Neural cell (in vitro differentiated cells): ENCODE data around the gene TSPYL2. TPM values are rescaled to one million over a fixed set of nuclear protein-coding genes. Genes with fewer than 3 reads are reported as not detected.

Experiments
- H2AFZ ChIP-seq: fragments of 200-600, 300-800 bp; sonication (generic), shearing (Covaris generic); 2 replicates; pipeline ENCODE4 v1.6.0; 2014; ENCODE audit warnings: low read depth, mild to moderate bottlenecking, antibody characterized with exemption, low read length, moderate library complexity
- H3F3A ChIP-seq: fragments of 200-600 bp; shearing (Covaris generic); 2 replicates; pipeline ENCODE4 v1.6.1; 2016; ENCODE audit warnings: mild to moderate bottlenecking, moderate library complexity, mixed read lengths, antibody characterized with exemption, low read length; ENCODE audit not compliant: insufficient read depth, poor library complexity, severe bottlenecking
- H3K27ac ChIP-seq: fragments of 200-600, 300-800 bp; sonication (generic), shearing (Covaris generic); 2 replicates; pipeline ENCODE4 v1.5.1; 2014; ENCODE audit warnings: mild to moderate bottlenecking, low read length, moderate library complexity
- H3K27me3 ChIP-seq: fragments of 300-800, 200-600 bp; sonication (generic), shearing (Covaris generic); 2 replicates; pipeline ENCODE4 v1.6.0; 2014; ENCODE audit warnings: mild to moderate bottlenecking, low read depth, low read length, moderate library complexity; ENCODE audit not compliant: insufficient read depth
- H3K36me3 ChIP-seq: fragments of 300-800, 200-600 bp; sonication (generic), shearing (Covaris generic); 2 replicates; pipeline ENCODE4 v1.5.1; 2014; ENCODE audit warnings: mild to moderate bottlenecking, antibody characterized with exemption, low read length, moderate library complexity; ENCODE audit not compliant: insufficient read depth
- H3K4me2 ChIP-seq: fragments of 300-800, 200-600 bp; sonication (generic), shearing (Covaris generic); 2 replicates; pipeline ENCODE4 v1.6.0; 2014; ENCODE audit warnings: mild to moderate bottlenecking, low read length
- H3K4me3 ChIP-seq: fragments of 300-800, 200-600 bp; sonication (generic), shearing (Covaris generic); 2 replicates; pipeline ENCODE4 v1.5.1; 2014; ENCODE audit warnings: mild to moderate bottlenecking, low read length, moderate library complexity
- H3K79me2 ChIP-seq: fragments of 200-600 bp; shearing (Covaris generic); replicated peaks from 2 replicates; pipeline ENCODE4 v1.6.0; 2014; ENCODE audit warnings: mild to moderate bottlenecking, low read length, moderate library complexity; ENCODE audit not compliant: insufficient read depth
- H3K9ac ChIP-seq: fragments of 300-800, 200-600 bp; sonication (generic), shearing (Covaris generic); 2 replicates; pipeline ENCODE4 v1.6.1; 2016; ENCODE audit warnings: mild to moderate bottlenecking, low read length, mixed read lengths
- H3K9me2 ChIP-seq: fragments of 200-600 bp; shearing (Covaris generic); 2 replicates; pipeline ENCODE4 v1.6.1; 2016; ENCODE audit warnings: mild to moderate bottlenecking, low read length, mixed read lengths; ENCODE audit not compliant: insufficient read depth
- H3K9me3 ChIP-seq: fragments of 200-600, 300-800 bp; sonication (generic), shearing (Covaris generic); 2 replicates; pipeline ENCODE4 v1.6.1; 2016; ENCODE audit warnings: mild to moderate bottlenecking, mixed run types, low read length, moderate library complexity, mixed read lengths
- H4K20me1 ChIP-seq: fragments of 200-600 bp; shearing (Covaris generic); 2 replicates; pipeline ENCODE4 v1.6.1; 2016; ENCODE audit warnings: mild to moderate bottlenecking, mixed run types; ENCODE audit not compliant: insufficient read depth
- EP300 ChIP-seq: fragments of 450-650 bp; conservative IDR thresholded peaks from 2 replicates; pipeline ENCODE4 v1.6.1; 2014; ENCODE audit warnings: antibody characterized with exemption, mild to moderate bottlenecking, moderate library complexity; ENCODE audit not compliant: poor library complexity, severe bottlenecking
- EZH2 ChIP-seq: fragments of 200-600, 300-800 bp; shearing (Covaris generic), sonication (generic); IDR thresholded peaks from 2 replicates; pipeline ENCODE4 v1.6.1; 2014; ENCODE audit warnings: antibody characterized with exemption, low read length, borderline replicate concordance, mild to moderate bottlenecking; ENCODE audit not compliant: insufficient read depth, poor library complexity, severe bottlenecking
- MXI1 ChIP-seq: fragments of 450-650 bp; conservative IDR thresholded peaks from 2 replicates; pipeline ENCODE4 v1.6.1; 2014; ENCODE audit warnings: antibody characterized with exemption, mild to moderate bottlenecking; ENCODE audit not compliant: poor library complexity, severe bottlenecking
- POLR2AphosphoS5 ChIP-seq: IDR thresholded peaks from 2 replicates; pipeline ENCODE4 v1.6.1; 2012
- RAD21 ChIP-seq: fragments of 450-650 bp; conservative IDR thresholded peaks from 2 replicates; pipeline ENCODE4 v1.6.1; 2014; ENCODE audit warnings: antibody characterized with exemption, mild to moderate bottlenecking, moderate library complexity
- SMC3 ChIP-seq: fragments of 450-650 bp; conservative IDR thresholded peaks from 2 replicates; pipeline ENCODE4 v1.6.1; 2014; ENCODE audit warnings: antibody characterized with exemption, mild to moderate bottlenecking, moderate library complexity; ENCODE audit not compliant: poor library complexity
- TAF1 ChIP-seq: IDR thresholded peaks from 2 replicates; pipeline ENCODE4 v1.6.1; 2012; ENCODE audit warnings: low read depth
- polyA plus RNA-seq: library from polyadenylated mRNA; depleted of rRNA; stranded (reverse); fragments of >200 nt; gene quantifications from 2 replicates; pipeline ENCODE4 v1.2.3, GENCODE V29; 2014
- TF ChIP-seq, protein P1 (sequence below): fragments of 450-650 bp; IDR thresholded peaks from 2 replicates; pipeline ENCODE4 v1.5.1; 2014; ENCODE audit warnings: antibody characterized with exemption, mild to moderate bottlenecking, moderate library complexity; ENCODE audit not compliant: poor library complexity, severe bottlenecking
- TF ChIP-seq, protein P2 (sequence below): IDR thresholded peaks from 2 replicates; pipeline ENCODE4 v1.6.1; 2012; ENCODE audit warnings: borderline replicate concordance

Gene TSPYL2
- polyA plus RNA-seq, 1 donor from 2014 or later = 43.2 TPM

DNA sequence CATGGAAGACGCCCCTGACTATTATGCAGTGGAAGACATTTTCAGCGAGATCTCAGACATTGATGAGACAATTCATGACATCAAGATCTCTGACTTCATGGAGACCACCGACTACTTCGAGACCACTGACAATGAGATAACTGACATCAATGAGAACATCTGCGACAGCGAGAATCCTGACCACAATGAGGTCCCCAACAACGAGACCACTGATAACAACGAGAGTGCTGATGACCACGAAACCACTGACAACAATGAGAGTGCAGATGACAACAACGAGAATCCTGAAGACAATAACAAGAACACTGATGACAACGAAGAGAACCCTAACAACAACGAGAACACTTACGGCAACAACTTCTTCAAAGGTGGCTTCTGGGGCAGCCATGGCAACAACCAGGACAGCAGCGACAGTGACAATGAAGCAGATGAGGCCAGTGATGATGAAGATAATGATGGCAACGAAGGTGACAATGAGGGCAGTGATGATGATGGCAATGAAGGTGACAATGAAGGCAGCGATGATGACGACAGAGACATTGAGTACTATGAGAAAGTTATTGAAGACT is 3.6 kb downstream of the TSPYL2 start:
- Histone ChIP-seq H4K20me1 (no peaks in the 10 kb centered on the region), H3K4me2 (no peak overlapping the region), H3K9ac (no peak overlapping the region), H3K27me3 (no peaks in the 10 kb centered on the region), H3K27ac (no peak overlapping the region), H3F3A (no peaks in the 10 kb centered on the region), H3K36me3 (no peaks in the 10 kb centered on the region), H3K9me2 (no peaks in the 10 kb centered on the region), H3K9me3 (no peaks in the 10 kb centered on the region), H3K4me3 (no peak overlapping the region), H3K79me2 (no peaks in the 10 kb centered on the region), H2AFZ (no peak overlapping the region)
- TF ChIP-seq POLR2AphosphoS5 (no peak), TAF1 (no peak), EZH2 (no peak), EP300 (no peak), RAD21 (no peak), MXI1 (no peak)
- TF ChIP-seq, protein P1, sequence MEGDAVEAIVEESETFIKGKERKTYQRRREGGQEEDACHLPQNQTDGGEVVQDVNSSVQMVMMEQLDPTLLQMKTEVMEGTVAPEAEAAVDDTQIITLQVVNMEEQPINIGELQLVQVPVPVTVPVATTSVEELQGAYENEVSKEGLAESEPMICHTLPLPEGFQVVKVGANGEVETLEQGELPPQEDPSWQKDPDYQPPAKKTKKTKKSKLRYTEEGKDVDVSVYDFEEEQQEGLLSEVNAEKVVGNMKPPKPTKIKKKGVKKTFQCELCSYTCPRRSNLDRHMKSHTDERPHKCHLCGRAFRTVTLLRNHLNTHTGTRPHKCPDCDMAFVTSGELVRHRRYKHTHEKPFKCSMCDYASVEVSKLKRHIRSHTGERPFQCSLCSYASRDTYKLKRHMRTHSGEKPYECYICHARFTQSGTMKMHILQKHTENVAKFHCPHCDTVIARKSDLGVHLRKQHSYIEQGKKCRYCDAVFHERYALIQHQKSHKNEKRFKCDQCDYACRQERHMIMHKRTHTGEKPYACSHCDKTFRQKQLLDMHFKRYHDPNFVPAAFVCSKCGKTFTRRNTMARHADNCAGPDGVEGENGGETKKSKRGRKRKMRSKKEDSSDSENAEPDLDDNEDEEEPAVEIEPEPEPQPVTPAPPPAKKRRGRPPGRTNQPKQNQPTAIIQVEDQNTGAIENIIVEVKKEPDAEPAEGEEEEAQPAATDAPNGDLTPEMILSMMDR = no peak
- TF ChIP-seq, protein P2, sequence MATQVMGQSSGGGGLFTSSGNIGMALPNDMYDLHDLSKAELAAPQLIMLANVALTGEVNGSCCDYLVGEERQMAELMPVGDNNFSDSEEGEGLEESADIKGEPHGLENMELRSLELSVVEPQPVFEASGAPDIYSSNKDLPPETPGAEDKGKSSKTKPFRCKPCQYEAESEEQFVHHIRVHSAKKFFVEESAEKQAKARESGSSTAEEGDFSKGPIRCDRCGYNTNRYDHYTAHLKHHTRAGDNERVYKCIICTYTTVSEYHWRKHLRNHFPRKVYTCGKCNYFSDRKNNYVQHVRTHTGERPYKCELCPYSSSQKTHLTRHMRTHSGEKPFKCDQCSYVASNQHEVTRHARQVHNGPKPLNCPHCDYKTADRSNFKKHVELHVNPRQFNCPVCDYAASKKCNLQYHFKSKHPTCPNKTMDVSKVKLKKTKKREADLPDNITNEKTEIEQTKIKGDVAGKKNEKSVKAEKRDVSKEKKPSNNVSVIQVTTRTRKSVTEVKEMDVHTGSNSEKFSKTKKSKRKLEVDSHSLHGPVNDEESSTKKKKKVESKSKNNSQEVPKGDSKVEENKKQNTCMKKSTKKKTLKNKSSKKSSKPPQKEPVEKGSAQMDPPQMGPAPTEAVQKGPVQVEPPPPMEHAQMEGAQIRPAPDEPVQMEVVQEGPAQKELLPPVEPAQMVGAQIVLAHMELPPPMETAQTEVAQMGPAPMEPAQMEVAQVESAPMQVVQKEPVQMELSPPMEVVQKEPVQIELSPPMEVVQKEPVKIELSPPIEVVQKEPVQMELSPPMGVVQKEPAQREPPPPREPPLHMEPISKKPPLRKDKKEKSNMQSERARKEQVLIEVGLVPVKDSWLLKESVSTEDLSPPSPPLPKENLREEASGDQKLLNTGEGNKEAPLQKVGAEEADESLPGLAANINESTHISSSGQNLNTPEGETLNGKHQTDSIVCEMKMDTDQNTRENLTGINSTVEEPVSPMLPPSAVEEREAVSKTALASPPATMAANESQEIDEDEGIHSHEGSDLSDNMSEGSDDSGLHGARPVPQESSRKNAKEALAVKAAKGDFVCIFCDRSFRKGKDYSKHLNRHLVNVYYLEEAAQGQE = no peak

DNA sequence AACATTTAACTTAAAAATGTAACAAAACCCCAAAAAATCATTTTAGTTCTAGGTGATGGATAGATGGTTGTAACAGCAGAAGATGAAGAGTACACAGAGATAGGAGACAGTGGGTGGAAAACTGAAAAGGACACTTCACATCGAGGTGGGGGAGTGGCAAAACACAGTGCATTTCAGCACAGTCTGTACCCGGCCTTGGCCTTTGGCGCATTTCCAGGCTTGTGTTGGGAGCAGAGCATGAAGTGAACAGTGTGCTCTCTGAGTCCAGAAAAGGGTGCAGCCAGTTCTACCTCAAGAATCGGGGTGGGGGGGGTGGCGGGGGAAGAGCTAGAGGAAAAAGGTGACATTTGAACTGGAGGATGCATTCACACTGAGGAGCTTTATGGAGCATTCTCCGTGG is 4.3 kb downstream of the TSPYL2 start:
- no peak overlapping the region for H3K4me2 ChIP-seq
- H3K9me3 ChIP-seq = no peaks in the 10 kb centered on the region
- H2AFZ ChIP-seq = no peak overlapping the region
- H3K79me2 ChIP-seq = no peaks in the 10 kb centered on the region
- no peak for TF ChIP-seq TAF1
- TF ChIP-seq POLR2AphosphoS5 = no peak
- TF ChIP-seq, protein P1 = no peak
- no peak for TF ChIP-seq RAD21
- no peak for TF ChIP-seq SMC3
- no peak for TF ChIP-seq EZH2
- no peak for TF ChIP-seq MXI1
- no peak for TF ChIP-seq EP300
- TF ChIP-seq, protein P2 = no peak
- no peaks in the 10 kb centered on the region for H4K20me1 ChIP-seq
- no peaks in the 10 kb centered on the region for H3K36me3 ChIP-seq
- no peaks in the 10 kb centered on the region for H3K27me3 ChIP-seq
- no peaks in the 10 kb centered on the region for H3K9me2 ChIP-seq
- H3F3A ChIP-seq = no peaks in the 10 kb centered on the region
- H3K27ac ChIP-seq = no peak overlapping the region
- H3K4me3 ChIP-seq = no peak overlapping the region
- no peak overlapping the region for H3K9ac ChIP-seq
